ENCODE results near the gene CPPED1.
"Not testable (repeated sequence)": the region's sequence is repeated elsewhere in the genome, so short reads cannot be mapped to it uniquely, and the experiment has no call there.

CPPED1 gene

GRCh38 chr16:12804395-12804794 is 708 bp upstream of the CPPED1 start:
- FAIRE-seq = no peak
- no peak for DNase-seq (ENCODE audit: insufficient read length, low spot score)
- no peak for TF ChIP-seq POLR2A (IDR thresholded peaks at IDR 0.05; ENCODE audit: low read depth, low read length)
- TF ChIP-seq POLR2AphosphoS5 (IDR thresholded peaks at IDR 0.05; ENCODE audit: low read depth, low read length) = no peak
- TF ChIP-seq POU2F2 (IDR thresholded peaks at IDR 0.05; ENCODE audit: low read depth, low read length) = no peak
- no peak for TF ChIP-seq TAF1 (IDR thresholded peaks at IDR 0.05; ENCODE audit: low read depth, low read length)
- TF ChIP-seq SPI1 (IDR thresholded peaks at IDR 0.05; ENCODE audit: low read depth, low read length) = no peak
- no peak for TF ChIP-seq PAX5 (IDR thresholded peaks at IDR 0.05; ENCODE audit: insufficient read depth, low read length, severe bottlenecking)

GRCh38 chr16:12802661-12803060 is 1.0 kb downstream of the CPPED1 start:
- TF ChIP-seq POU2F2 (IDR thresholded peaks at IDR 0.05; ENCODE audit: low read depth, low read length) = no peak
- TF ChIP-seq POLR2A (IDR thresholded peaks at IDR 0.05; ENCODE audit: low read depth, low read length) = no peak
- TF ChIP-seq POLR2AphosphoS5 (IDR thresholded peaks at IDR 0.05; ENCODE audit: low read depth, low read length) = no peak
- no peak for TF ChIP-seq TAF1 (IDR thresholded peaks at IDR 0.05; ENCODE audit: low read depth, low read length)
- no peak for TF ChIP-seq PAX5 (IDR thresholded peaks at IDR 0.05; ENCODE audit: insufficient read depth, low read length, severe bottlenecking)
- no peak for TF ChIP-seq SPI1 (IDR thresholded peaks at IDR 0.05; ENCODE audit: low read depth, low read length)
- FAIRE-seq = no peak
- DNase-seq (ENCODE audit: insufficient read length, low spot score) = no peak

GRCh38 chr16:12802048-12802447 is 1.6 kb downstream of the CPPED1 start:
- DNase-seq (ENCODE audit: insufficient read length, low spot score) (no peak), FAIRE-seq (no peak)
- TF ChIP-seq SPI1 (IDR thresholded peaks at IDR 0.05; ENCODE audit: low read depth, low read length) = no peak
- no peak for TF ChIP-seq POLR2A (IDR thresholded peaks at IDR 0.05; ENCODE audit: low read depth, low read length)
- TF ChIP-seq POLR2AphosphoS5 (IDR thresholded peaks at IDR 0.05; ENCODE audit: low read depth, low read length) = no peak
- TF ChIP-seq TAF1 (IDR thresholded peaks at IDR 0.05; ENCODE audit: low read depth, low read length) = no peak
- TF ChIP-seq PAX5 (IDR thresholded peaks at IDR 0.05; ENCODE audit: insufficient read depth, low read length, severe bottlenecking) = no peak
- no peak for TF ChIP-seq POU2F2 (IDR thresholded peaks at IDR 0.05; ENCODE audit: low read depth, low read length)

- DNase-seq (ENCODE audit: insufficient read length, low spot score) (peak; percentile 32), FAIRE-seq (peak; percentile 65)
- TF ChIP-seq POU2F2 (IDR thresholded peaks at IDR 0.05; ENCODE audit: low read depth, low read length) (peak; percentile 59; the same call in 1 of the 2 replicates), PAX5 (IDR thresholded peaks at IDR 0.05; ENCODE audit: insufficient read depth, low read length, severe bottlenecking) (no peak), POLR2A (IDR thresholded peaks at IDR 0.05; ENCODE audit: low read depth, low read length) (no peak), POLR2AphosphoS5 (IDR thresholded peaks at IDR 0.05; ENCODE audit: low read depth, low read length) (no peak), TAF1 (IDR thresholded peaks at IDR 0.05; ENCODE audit: low read depth, low read length) (no peak), SPI1 (IDR thresholded peaks at IDR 0.05; ENCODE audit: low read depth, low read length) (peak; percentile 93)
Measured at GRCh38 chr16:12801511-12802042, 2.1 kb downstream of the CPPED1 start.

- FAIRE-seq (no peak), DNase-seq (ENCODE audit: insufficient read length, low spot score) (no peak)
- TF ChIP-seq TAF1 (IDR thresholded peaks at IDR 0.05; ENCODE audit: low read depth, low read length) (no peak), SPI1 (IDR thresholded peaks at IDR 0.05; ENCODE audit: low read depth, low read length) (no peak), POLR2AphosphoS5 (IDR thresholded peaks at IDR 0.05; ENCODE audit: low read depth, low read length) (no peak), POLR2A (IDR thresholded peaks at IDR 0.05; ENCODE audit: low read depth, low read length) (no peak), POU2F2 (IDR thresholded peaks at IDR 0.05; ENCODE audit: low read depth, low read length) (no peak), PAX5 (IDR thresholded peaks at IDR 0.05; ENCODE audit: insufficient read depth, low read length, severe bottlenecking) (no peak)
Measured at GRCh38 chr16:12800817-12801216, 2.9 kb downstream of the CPPED1 start.

- FAIRE-seq; DNase-seq (ENCODE audit: insufficient read length, low spot score): not testable (repeated sequence)
Measured at GRCh38 chr16:12799996-12800395, 3.7 kb downstream of the CPPED1 start.

GRCh38 chr16:12798846-12799245 is 4.8 kb downstream of the CPPED1 start:
- TF ChIP-seq SPI1 (IDR thresholded peaks at IDR 0.05; ENCODE audit: low read depth, low read length) = no peak
- TF ChIP-seq TAF1 (IDR thresholded peaks at IDR 0.05; ENCODE audit: low read depth, low read length) = no peak
- TF ChIP-seq POU2F2 (IDR thresholded peaks at IDR 0.05; ENCODE audit: low read depth, low read length) = no peak
- TF ChIP-seq POLR2AphosphoS5 (IDR thresholded peaks at IDR 0.05; ENCODE audit: low read depth, low read length) = no peak
- TF ChIP-seq PAX5 (IDR thresholded peaks at IDR 0.05; ENCODE audit: insufficient read depth, low read length, severe bottlenecking) = no peak
- TF ChIP-seq POLR2A (IDR thresholded peaks at IDR 0.05; ENCODE audit: low read depth, low read length) = no peak
- DNase-seq (ENCODE audit: insufficient read length, low spot score) (no peak), FAIRE-seq (no peak)

GRCh38 chr16:12798171-12798570 is 5.5 kb downstream of the CPPED1 start:
- TF ChIP-seq PAX5 (IDR thresholded peaks at IDR 0.05; ENCODE audit: insufficient read depth, low read length, severe bottlenecking) = no peak
- TF ChIP-seq POU2F2 (IDR thresholded peaks at IDR 0.05; ENCODE audit: low read depth, low read length) = no peak
- TF ChIP-seq SPI1 (IDR thresholded peaks at IDR 0.05; ENCODE audit: low read depth, low read length) = no peak
- no peak for TF ChIP-seq TAF1 (IDR thresholded peaks at IDR 0.05; ENCODE audit: low read depth, low read length)
- no peak for TF ChIP-seq POLR2AphosphoS5 (IDR thresholded peaks at IDR 0.05; ENCODE audit: low read depth, low read length)
- no peak for TF ChIP-seq POLR2A (IDR thresholded peaks at IDR 0.05; ENCODE audit: low read depth, low read length)
- DNase-seq (ENCODE audit: insufficient read length, low spot score) (no peak), FAIRE-seq (no peak)

GRCh38 chr16:12796498-12796897 is 7.2 kb downstream of the CPPED1 start:
- no peak for TF ChIP-seq SPI1 (IDR thresholded peaks at IDR 0.05; ENCODE audit: low read depth, low read length)
- no peak for TF ChIP-seq TAF1 (IDR thresholded peaks at IDR 0.05; ENCODE audit: low read depth, low read length)
- no peak for TF ChIP-seq POU2F2 (IDR thresholded peaks at IDR 0.05; ENCODE audit: low read depth, low read length)
- no peak for TF ChIP-seq POLR2AphosphoS5 (IDR thresholded peaks at IDR 0.05; ENCODE audit: low read depth, low read length)
- no peak for TF ChIP-seq POLR2A (IDR thresholded peaks at IDR 0.05; ENCODE audit: low read depth, low read length)
- TF ChIP-seq PAX5 (IDR thresholded peaks at IDR 0.05; ENCODE audit: insufficient read depth, low read length, severe bottlenecking) = no peak
- FAIRE-seq = no peak
- DNase-seq (ENCODE audit: insufficient read length, low spot score) = no peak
